Activated naive CD4-positive, alpha-beta T cell (primary cell): Measurements from ENCODE around the gene MAN2A2.
A peak's percentile ranks its signal among the peaks of the same experiment; 100 is the strongest.
"Not testable (repeated sequence)": the region's sequence is repeated elsewhere in the genome, so short reads cannot be mapped to it uniquely, and the experiment has no call there.

Source experiments
- DNase-seq, 4 experiments: peaks; one replicate each; lab custom pipeline; 2025; lab: John Stamatoyannopoulos, UW

MAN2A2 gene

DNA sequence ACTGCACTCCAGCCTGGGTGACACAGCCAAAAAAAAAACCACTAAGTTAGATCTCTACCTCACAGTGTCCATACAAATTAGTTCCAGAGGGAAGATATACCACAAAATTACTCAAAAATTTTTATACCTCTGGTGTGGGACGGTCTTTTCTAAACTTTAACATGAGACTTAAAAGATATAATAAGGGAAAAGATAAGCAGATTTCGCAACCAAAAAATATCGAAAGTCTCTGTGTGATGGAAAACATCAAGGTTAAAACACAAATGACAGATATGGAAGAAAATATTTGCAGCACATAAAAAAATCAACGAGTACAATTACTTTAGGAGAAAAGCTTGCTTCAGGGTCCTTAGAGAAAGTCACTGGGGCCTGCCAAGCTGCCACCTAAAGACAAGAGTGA lies 18.8 kb downstream of the MAN2A2 start:
- DNase-seq, result no peak

DNA sequence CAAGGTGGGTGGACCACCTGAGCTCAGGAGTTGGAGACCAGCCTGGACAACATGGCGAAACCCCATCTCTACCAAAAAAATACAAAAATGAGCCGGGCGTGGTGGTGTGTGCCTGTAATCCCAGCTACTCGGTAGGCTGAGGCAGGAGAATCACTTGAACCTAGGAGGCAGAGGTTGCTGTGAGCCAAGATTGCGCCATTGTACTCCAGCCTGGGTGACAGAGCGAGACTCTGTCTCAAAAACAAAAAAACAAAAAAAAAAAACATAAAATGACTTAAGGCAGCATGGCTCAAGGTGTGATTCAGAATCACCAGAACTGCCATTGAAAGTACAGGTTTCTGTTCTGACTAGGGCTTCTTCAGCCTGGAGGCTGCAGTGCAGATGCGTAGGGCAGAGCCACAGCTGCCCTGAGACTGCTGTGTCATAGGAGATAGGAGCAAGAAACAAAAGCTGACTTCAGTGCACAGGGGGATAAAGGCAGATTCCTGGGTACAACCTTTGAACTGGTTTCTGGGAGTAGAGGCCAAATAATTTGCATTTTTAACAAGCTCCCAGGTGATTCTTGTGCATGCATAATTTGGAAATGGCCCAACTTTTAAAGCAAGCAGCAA lies 19.7 kb downstream of the MAN2A2 start:
- not testable (repeated sequence) for DNase-seq

DNA sequence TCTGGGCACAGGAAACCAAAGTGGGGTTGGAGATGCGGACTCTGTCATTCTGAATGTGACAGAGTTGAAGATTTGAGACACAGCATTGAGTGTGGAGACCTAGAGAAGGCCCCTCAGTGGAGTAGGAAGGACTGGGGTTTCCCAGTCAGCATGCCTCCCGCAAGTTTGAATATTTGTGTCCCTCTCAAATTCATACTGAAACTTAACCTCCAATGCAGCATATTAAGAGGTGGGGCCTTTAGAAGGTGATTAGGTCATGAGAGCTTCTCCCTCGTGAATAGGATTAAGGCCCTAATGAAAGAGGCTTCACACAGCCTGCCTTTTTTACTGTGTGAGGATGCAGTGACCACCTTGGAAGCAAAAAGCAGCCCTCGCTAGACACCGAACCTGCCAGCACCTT lies 21.3 kb downstream of the MAN2A2 start:
- no peak for DNase-seq

DNA sequence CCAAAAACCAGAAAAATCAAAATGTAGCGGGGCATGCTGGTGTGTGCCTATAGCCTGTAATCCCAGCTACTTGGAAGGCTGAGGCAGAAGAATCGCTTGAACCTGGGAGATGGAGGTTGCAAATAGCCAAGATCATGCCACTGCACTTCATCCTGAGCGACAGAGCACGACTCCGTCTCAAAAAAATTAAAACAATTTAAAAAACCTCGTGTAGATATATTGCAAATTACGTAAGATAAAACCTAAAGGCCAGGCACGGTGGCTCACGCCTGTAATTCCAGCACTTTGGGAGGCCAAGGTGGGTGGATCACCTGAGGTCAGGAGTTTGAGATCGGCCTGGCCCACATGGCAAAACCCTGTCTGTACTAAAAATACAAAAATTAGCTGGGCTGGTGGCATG lies 23.7 kb downstream of the MAN2A2 start:
- DNase-seq, result not testable (repeated sequence)

DNA sequence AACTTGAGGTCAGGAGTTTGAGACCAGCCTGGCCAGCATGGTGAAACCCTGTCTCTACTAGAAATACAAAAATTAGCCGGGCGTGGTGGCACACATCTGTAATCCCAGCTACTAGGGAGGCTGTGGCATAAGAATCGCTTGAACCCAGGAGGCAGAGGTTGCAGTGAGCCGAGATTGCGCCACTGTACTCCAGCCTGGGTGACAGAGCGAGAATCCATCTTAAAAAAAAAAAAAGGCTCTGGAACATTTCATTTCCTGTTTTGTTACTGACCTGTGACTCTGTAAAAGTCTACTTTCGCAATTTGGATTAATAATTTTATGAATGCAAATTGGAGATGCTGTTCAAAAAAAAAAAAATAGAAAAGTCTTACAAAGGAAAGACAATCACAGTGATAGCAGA lies 25.0 kb downstream of the MAN2A2 start:
- DNase-seq, result not testable (repeated sequence)

DNA sequence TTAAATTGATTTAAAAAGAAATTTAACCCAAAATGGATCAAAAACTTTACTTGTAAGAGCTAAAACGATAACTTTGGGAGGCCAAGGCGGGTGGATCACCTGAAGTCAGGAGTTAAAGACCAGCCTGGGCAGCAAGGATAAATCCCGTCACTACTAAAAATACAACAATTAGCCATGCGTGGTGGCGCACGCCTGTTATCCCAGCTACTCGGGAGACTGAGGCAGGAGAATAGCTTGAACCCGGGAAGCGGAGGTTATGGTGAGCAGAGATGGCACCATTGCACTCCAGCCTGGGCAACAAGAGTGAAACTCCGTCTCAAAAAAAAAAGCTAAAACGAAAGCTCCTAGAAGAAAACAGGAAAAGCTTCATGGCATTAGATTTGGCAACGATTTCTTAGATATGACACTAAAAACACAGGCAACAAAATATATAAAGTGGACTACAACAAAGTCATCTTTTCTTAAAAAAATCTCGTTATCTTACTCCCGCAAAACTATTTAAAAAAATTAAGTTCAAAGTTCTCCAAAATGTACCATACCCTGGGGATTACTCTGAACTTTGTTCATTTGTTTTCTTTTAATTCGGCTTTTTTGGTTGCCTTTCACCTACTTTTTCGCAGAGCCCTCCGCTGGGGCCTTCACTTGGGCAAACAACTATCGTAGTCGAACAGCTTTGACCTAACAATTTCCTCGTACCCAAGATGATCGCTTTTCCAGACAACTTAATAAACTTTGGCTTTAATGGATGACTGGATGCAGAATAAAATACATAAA lies 26.3 kb downstream of the MAN2A2 start:
- no peak for DNase-seq

DNA sequence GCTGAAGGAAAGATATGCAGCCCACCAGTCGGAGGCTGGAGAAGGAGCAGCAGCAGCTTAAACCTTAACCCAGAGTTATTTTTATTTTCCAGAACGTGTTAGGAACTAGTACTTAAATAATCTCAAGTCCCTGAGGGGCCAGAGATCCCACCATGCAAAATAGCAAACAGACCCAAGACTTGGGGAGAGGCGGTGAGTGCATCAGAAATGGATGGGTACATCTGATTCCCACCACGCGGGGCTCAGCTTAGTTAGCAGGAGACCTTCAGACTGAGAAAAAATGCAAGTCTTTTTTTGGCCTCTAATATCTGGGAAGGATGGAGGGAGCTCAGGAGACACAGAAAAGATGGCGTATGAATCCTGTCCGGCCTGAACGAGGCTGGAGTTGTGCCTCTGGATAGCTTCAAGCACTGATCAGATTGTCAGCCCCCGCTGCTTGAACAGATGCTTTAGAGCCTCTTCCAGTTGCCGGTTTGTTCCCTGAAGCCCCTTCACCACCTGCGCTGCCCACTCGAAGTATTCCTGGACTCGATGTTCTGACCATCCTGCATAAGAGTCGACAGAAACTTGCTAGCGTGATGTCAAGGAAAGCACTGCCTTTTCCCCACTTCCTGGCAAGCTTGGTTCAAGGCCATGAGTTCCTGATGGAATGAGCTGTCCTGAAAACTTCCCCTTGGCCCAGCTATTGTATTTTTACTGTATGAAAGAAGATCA lies 27.9 kb downstream of the MAN2A2 start:
- no peak for DNase-seq

DNA sequence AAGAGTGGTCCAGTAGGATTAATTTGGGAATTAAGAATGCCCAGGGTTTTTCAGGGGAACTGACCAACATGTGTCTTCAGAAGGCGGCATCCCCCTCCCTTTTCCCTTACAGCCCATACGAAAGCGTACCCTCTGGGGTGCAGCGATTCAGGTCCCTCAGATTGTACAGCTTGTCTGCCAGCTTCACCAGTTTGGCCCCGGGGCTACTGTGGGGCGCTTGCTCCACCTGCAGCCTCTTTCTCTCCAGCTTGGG lies 28.4 kb downstream of the MAN2A2 start:
- no peak for DNase-seq

DNA sequence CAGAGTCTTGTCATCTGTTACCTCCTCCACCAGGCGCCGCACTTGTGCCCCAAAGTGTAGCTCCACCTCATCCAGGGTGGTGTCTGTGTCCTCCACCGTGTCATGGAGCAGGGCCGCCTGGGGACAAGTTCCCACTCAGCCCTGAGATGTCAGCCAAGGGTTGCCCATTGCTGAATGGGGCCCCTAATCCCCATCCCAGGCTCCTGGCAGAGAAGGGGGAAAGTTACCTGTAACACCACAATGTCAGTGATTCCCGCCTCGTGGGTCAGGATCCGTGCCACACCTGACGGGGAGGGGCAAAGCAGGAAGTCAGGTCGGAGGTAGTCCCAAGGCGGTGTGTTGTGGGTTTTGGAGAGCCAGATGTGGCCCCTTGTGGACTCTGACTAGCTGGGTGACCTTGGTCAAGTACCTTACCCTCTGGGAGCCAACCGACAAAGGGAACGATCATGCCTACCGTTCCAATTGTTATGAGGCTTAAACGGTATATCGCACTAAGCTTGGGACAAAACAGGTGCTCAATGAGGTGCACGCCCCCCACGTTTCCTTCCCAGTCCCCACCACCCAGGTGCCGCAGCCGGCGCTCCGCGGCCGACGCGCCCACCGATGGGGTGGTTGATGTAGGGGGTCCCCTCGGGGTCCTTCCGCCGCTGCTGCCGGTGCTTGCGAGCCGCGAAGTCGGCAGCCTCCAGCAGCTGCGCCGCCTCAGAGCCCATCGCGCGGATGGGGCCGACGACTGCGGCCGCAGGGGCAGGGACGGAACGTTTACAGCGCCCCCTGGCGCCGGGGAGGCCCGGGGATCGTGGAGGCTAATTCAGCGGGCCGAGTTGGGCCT lies 28.9 kb downstream of the MAN2A2 start, which contains the start of gene HDDC3:
Gene HDDC3, minus strand, starts transcription at position 722 of the 832 bp plus-strand sequence. Its CDS starts 9 bp downstream, at position 713.
- DNase-seq, result peak; percentile 83 to 92 (median 87)

DNA sequence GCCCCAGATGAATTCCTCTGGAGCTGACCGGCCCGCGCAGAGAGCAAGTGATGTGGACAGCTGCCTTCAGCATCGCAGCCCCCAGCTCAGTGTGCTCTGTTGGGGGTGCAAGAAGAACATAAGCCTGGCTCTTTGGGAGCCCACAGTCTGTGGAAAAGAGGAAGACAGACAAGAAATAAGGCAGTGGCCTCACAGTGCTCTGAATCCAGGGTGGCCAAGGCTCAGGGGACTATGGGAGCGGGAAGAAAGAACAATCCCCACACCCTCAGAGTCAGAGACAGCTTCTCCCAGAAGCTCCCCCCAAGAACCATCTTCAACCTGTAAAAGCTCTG lies 29.5 kb downstream of the MAN2A2 start:
- DNase-seq, result no peak

DNA sequence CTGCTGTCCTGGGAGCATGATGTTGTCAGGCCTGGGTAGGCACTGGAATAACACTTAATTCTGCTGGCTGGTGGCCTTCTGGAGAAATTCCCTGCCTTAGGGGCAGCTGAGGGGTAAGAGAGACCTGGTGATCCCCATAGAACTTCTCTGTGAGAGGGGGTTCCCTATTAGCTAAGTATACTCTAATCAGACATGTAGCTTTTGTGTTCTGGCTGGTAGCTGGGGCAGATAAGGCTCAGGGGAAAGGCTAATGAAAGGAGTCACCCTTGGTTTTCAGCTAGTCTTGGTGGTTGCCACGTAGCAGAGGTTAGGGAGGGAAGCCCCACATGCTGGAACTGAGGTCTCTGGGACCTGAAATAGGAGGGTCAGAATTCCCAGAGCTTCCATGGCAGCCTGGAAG lies 30.2 kb downstream of the MAN2A2 start:
- DNase-seq, result no peak

DNA sequence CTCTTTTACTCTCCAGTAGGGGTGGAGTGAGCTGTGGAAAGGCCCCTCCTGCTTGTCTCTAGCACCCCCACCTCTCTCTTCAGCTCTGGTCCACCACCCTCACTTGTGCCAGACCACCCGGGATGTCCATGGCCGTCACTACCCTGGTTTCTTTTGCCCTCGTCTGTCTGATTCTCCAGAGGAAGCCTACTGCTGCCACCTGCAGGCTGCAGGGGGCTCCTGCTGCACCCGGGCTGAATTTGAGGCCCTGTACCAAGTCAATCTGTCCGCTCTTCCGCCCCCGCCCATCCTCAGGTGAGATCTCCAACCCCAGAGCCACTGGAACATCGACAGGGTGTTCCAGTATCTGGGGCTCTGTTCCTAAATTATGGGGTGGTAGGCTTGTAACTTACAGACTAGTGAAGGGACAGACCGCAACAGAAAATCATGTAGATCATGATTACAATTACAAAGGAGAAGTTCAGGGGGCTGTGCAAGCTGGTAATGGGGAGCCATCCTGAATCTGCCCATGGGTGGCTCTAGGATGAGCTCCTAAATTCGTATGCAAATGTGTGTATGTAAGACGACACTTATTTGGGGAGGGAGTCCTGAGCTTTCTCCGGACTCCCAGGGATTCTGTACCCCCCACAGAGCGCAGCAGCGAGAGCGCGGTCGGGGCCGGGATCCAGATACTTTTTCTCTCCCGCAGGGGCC lies 31.3 kb downstream of the MAN2A2 start:
- DNase-seq, result peak; percentile 47 to 76 (median 56)

DNA sequence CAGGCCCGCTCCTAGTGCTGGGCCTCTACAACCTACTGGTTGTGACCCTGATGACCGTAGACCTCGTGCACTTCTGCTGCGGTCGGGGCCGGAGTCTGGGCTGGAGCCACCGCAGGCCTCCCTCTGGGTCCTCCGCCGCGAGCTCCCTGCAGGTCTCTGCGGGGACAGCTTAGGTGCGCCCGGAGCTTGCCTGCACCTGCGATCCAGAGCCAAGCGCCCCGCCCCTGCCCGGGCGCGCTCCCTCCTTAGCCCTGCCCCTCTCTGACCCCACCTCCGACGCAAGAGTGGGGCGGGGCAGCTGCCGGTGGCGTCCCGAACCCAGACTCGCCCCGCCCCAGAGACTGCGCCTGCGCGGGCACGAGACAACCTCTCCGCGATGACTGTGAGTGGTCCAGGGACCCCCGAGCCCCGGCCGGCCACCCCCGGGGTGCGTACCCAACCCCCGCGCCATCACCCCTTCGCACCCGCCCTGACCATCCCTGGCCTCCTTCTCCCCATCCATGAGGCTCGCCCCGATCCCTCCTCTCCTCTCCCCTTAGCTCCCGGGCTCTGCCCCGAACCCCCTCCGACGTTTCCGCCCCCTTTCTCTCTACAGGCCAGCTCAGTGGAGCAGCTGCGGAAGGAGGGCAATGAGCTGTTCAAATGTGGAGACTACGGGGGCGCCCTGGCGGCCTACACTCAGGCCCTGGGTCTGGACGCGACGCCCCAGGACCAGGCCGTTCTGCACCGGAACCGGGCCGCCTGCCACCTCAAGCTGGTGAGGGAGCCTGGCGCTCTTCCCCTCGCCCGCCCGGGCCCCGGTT lies 32.0 kb downstream of the MAN2A2 start, which contains the start of gene UNC45A:
Gene UNC45A, plus strand, starts transcription at position 337 of the 803 bp plus-strand sequence. Its CDS starts 40 bp downstream, at position 377.
- DNase-seq, result peak; percentile 87 to 98 (median 90)

DNA sequence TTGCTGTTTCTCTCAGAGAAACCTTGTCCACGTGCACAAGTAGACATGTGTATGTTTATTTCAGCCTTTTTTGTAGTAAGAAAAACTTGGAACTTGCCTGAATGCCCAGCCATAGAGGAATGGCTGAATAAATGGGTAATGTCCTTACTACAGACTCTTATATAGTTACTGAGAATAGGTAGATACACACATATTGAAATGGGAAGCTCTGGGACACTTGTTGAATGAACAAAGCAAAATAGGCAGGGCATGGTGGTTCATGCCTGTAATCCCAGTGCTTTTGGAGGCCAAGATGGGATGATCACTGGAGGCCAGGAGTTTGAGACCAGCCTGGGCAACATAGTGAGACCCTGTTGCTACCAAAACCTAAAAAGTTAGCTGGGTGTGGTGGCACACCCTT lies 33.7 kb downstream of the MAN2A2 start:
- no peak for DNase-seq

DNA sequence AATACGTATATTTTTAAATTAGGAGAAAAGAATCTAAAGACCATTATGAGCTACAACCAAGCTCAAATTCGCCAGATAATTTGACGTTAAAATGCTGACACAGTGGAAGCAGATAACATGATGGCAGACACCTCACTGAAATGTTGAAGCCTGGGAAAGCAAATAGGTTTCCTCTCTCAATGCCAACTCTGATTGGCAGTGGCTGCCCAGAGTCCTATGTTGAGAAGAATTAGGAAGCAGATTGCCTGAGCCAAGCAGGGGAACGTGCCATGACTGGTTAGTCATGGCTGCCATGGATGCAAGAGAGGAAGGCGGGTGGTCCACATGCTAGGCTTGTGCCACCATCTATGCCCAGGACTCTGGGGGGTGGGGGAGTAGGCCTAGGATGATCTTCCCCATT lies 35.2 kb downstream of the MAN2A2 start:
- DNase-seq, result no peak

DNA sequence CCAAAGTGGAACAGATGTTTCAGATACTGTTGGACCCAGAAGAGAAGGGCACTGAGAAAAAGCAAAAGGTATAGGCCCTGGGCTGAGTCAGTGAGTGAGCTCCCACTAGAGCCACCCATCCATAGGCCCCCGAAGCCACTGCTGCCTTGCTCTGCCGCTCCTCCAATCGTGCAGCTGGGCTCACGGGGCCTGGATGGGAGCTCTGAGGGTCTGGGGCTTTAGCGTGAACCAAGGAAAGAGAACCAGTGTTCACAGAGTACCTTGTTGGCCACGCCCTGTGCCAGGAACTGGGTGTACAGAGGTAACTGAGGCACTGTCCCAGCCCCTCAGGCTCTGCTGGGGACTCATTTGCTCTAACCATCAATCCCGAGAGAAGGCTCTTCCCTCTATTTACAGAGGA lies 36.7 kb downstream of the MAN2A2 start:
- DNase-seq, result no peak

DNA sequence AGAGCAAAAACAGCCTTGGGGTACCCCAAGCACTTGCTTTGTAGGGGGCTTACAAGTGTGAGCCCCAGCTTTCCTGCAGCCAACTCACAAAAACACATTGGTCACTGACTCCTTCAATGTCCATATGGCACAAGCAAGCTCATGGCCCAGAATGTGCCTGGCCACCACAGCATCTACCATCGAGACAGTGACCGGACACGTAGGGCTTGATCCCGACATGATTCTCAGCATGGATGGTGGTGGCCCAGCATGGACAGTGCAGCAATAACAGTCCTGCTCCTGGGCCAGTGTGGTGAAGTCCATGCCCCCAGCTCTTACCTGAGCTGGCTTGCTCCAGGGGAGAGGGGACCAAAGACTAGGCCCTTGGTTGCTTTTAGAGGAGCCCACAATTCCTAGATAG lies 37.9 kb downstream of the MAN2A2 start:
- DNase-seq, result no peak

DNA sequence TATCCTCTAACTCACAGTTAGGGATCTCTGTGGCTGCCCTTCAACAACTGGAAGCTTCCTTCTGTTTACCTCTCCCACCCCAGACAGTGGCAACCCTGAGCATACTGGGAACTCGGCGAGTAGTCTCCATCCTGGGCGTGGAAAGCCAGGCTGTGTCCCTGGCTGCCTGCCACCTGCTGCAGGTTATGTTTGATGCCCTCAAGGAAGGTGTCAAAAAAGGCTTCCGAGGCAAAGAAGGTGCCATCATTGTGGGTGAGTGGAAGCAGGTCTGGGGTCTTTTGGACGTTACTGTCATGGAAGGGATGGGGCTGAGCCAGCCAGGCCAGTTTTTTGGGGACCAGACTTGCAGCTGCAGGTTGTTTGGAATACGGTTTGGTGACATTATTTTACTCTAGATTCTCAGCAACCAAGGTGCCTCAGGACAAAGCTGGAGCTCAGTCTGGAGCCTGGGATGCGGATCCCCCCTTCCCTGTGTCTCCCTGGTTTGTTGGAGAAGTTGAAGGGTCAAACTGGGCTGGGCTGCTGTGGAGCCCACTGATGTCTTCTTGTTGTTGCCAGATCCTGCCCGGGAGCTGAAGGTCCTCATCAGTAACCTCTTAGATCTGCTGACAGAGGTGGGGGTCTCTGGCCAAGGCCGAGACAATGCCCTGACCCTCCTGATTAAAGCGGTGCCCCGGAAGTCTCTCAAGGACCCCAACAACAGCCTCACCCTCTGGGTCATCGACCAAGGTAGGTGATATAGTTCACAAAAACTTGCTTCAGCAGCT lies 39.4 kb downstream of the MAN2A2 start:
- DNase-seq, result no peak

DNA sequence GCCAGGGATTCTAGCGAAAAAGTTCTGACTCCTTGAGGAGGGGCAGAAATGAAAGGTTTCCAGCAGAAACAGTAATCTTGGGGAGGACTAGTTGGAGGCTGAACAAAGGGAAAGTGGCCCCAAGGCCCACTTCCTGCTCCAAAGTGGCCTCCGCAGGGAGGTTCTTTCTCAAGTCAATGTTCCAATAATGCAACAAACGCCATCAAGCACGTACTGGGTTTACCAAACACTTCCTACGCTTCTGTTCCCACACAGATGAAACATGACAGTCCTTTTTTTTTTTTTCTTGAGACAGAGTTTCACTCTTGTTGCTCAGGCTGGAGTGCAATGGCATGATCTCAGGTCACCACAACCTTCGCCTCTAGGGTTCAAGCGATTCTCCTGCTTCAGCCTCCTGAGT lies 42.0 kb downstream of the MAN2A2 start:
- no peak for DNase-seq

DNA sequence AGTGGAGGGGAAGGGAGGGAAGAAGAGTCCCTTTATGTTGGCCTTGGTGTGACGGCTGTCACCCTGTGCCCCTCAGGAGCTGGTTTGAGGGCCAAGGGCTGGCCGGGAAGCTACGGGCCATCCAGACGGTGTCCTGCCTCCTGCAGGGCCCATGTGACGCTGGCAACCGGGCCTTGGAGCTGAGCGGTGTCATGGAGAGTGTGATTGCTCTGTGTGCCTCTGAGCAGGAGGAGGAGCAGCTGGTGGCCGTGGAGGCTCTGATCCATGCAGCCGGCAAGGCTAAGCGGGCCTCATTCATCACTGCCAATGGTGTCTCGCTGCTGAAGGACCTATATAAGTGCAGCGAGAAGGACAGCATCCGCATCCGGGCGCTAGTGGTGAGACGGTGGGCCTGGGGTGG lies 43.4 kb downstream of the MAN2A2 start:
- no peak for DNase-seq
